Neural cell (in vitro differentiated cells): ENCODE results near the gene KRTAP9-2. TPM values are rescaled to one million over a fixed set of nuclear protein-coding genes. Genes with fewer than 3 reads are reported as not detected.

Experiments used
- H2AFZ ChIP-seq: fragments of 200-600, 300-800 bp; sonication (generic), shearing (Covaris generic); 2 replicates; pipeline ENCODE4 v1.6.0; 2014; ENCODE audit warnings: low read depth, mild to moderate bottlenecking, antibody characterized with exemption, low read length, moderate library complexity
- H3F3A ChIP-seq: fragments of 200-600 bp; shearing (Covaris generic); 2 replicates; pipeline ENCODE4 v1.6.1; 2016; ENCODE audit warnings: mild to moderate bottlenecking, moderate library complexity, mixed read lengths, antibody characterized with exemption, low read length; ENCODE audit not compliant: insufficient read depth, poor library complexity, severe bottlenecking
- H3K27ac ChIP-seq: fragments of 200-600, 300-800 bp; sonication (generic), shearing (Covaris generic); 2 replicates; pipeline ENCODE4 v1.5.1; 2014; ENCODE audit warnings: mild to moderate bottlenecking, low read length, moderate library complexity
- H3K27me3 ChIP-seq: fragments of 300-800, 200-600 bp; sonication (generic), shearing (Covaris generic); 2 replicates; pipeline ENCODE4 v1.6.0; 2014; ENCODE audit warnings: mild to moderate bottlenecking, low read depth, low read length, moderate library complexity; ENCODE audit not compliant: insufficient read depth
- H3K36me3 ChIP-seq: fragments of 300-800, 200-600 bp; sonication (generic), shearing (Covaris generic); 2 replicates; pipeline ENCODE4 v1.5.1; 2014; ENCODE audit warnings: mild to moderate bottlenecking, antibody characterized with exemption, low read length, moderate library complexity; ENCODE audit not compliant: insufficient read depth
- H3K4me2 ChIP-seq: fragments of 300-800, 200-600 bp; sonication (generic), shearing (Covaris generic); 2 replicates; pipeline ENCODE4 v1.6.0; 2014; ENCODE audit warnings: mild to moderate bottlenecking, low read length
- H3K4me3 ChIP-seq: fragments of 300-800, 200-600 bp; sonication (generic), shearing (Covaris generic); 2 replicates; pipeline ENCODE4 v1.5.1; 2014; ENCODE audit warnings: mild to moderate bottlenecking, low read length, moderate library complexity
- H3K79me2 ChIP-seq: fragments of 200-600 bp; shearing (Covaris generic); replicated peaks from 2 replicates; pipeline ENCODE4 v1.6.0; 2014; ENCODE audit warnings: mild to moderate bottlenecking, low read length, moderate library complexity; ENCODE audit not compliant: insufficient read depth
- H3K9ac ChIP-seq: fragments of 300-800, 200-600 bp; sonication (generic), shearing (Covaris generic); 2 replicates; pipeline ENCODE4 v1.6.1; 2016; ENCODE audit warnings: mild to moderate bottlenecking, low read length, mixed read lengths
- H3K9me2 ChIP-seq: fragments of 200-600 bp; shearing (Covaris generic); 2 replicates; pipeline ENCODE4 v1.6.1; 2016; ENCODE audit warnings: mild to moderate bottlenecking, low read length, mixed read lengths; ENCODE audit not compliant: insufficient read depth
- H3K9me3 ChIP-seq: fragments of 200-600, 300-800 bp; sonication (generic), shearing (Covaris generic); 2 replicates; pipeline ENCODE4 v1.6.1; 2016; ENCODE audit warnings: mild to moderate bottlenecking, mixed run types, low read length, moderate library complexity, mixed read lengths
- H4K20me1 ChIP-seq: fragments of 200-600 bp; shearing (Covaris generic); 2 replicates; pipeline ENCODE4 v1.6.1; 2016; ENCODE audit warnings: mild to moderate bottlenecking, mixed run types; ENCODE audit not compliant: insufficient read depth
- EP300 ChIP-seq: fragments of 450-650 bp; conservative IDR thresholded peaks from 2 replicates; pipeline ENCODE4 v1.6.1; 2014; ENCODE audit warnings: antibody characterized with exemption, mild to moderate bottlenecking, moderate library complexity; ENCODE audit not compliant: poor library complexity, severe bottlenecking
- EZH2 ChIP-seq: fragments of 200-600, 300-800 bp; shearing (Covaris generic), sonication (generic); IDR thresholded peaks from 2 replicates; pipeline ENCODE4 v1.6.1; 2014; ENCODE audit warnings: antibody characterized with exemption, low read length, borderline replicate concordance, mild to moderate bottlenecking; ENCODE audit not compliant: insufficient read depth, poor library complexity, severe bottlenecking
- MXI1 ChIP-seq: fragments of 450-650 bp; conservative IDR thresholded peaks from 2 replicates; pipeline ENCODE4 v1.6.1; 2014; ENCODE audit warnings: antibody characterized with exemption, mild to moderate bottlenecking; ENCODE audit not compliant: poor library complexity, severe bottlenecking
- POLR2AphosphoS5 ChIP-seq: IDR thresholded peaks from 2 replicates; pipeline ENCODE4 v1.6.1; 2012
- RAD21 ChIP-seq: fragments of 450-650 bp; conservative IDR thresholded peaks from 2 replicates; pipeline ENCODE4 v1.6.1; 2014; ENCODE audit warnings: antibody characterized with exemption, mild to moderate bottlenecking, moderate library complexity
- SMC3 ChIP-seq: fragments of 450-650 bp; conservative IDR thresholded peaks from 2 replicates; pipeline ENCODE4 v1.6.1; 2014; ENCODE audit warnings: antibody characterized with exemption, mild to moderate bottlenecking, moderate library complexity; ENCODE audit not compliant: poor library complexity
- TAF1 ChIP-seq: IDR thresholded peaks from 2 replicates; pipeline ENCODE4 v1.6.1; 2012; ENCODE audit warnings: low read depth
- polyA plus RNA-seq: library from polyadenylated mRNA; depleted of rRNA; stranded (reverse); fragments of >200 nt; gene quantifications from 2 replicates; pipeline ENCODE4 v1.2.3, GENCODE V29; 2014
- TF ChIP-seq, protein P1 (sequence below): fragments of 450-650 bp; IDR thresholded peaks from 2 replicates; pipeline ENCODE4 v1.5.1; 2014; ENCODE audit warnings: antibody characterized with exemption, mild to moderate bottlenecking, moderate library complexity; ENCODE audit not compliant: poor library complexity, severe bottlenecking
- TF ChIP-seq, protein P2 (sequence below): IDR thresholded peaks from 2 replicates; pipeline ENCODE4 v1.6.1; 2012; ENCODE audit warnings: borderline replicate concordance

KRTAP9-2 gene
- polyA plus RNA-seq, 1 donor from 2014 or later: not detected

DNA sequence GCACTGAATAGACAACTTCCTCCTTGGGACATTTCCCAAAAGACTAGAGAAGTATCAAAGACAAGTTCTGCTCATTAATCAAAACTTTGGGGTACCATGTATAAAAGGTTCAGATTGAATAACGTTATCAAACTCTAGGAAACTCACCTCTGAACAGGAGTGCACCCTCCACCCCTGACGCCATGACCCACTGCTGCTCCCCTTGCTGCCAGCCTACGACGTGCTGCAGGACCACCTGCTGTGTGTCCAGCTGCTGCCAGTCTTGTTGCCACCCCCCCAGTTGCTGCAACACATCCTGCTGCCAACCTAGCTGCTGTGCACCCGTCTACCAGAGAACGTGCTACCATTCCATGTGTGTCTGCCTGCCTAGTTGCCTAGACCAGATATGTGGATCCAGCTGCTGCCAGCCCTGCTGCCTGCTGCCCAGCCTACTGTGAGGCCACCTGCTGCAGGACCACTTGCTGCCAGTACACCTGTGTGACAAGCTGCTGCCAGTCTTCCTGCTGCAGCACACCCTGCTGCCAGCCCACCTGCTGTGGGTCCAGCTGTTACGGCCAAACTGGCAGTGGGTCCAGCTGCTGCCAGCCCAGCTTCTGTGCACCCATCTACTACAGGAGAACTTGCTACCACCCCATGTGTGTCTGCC is 13.8 kb upstream of the KRTAP9-2 start:
- H3K27ac ChIP-seq: no peak overlapping the region
- no peak overlapping the region for H2AFZ ChIP-seq
- H3K79me2 ChIP-seq: no peaks in the 10 kb centered on the region
- H3K9ac ChIP-seq: no peak overlapping the region
- no peak overlapping the region for H3K4me2 ChIP-seq
- H3K36me3 ChIP-seq: no peaks in the 10 kb centered on the region
- H3F3A ChIP-seq: no peaks in the 10 kb centered on the region
- no peaks in the 10 kb centered on the region for H3K9me3 ChIP-seq
- no peaks in the 10 kb centered on the region for H3K27me3 ChIP-seq
- no peaks in the 10 kb centered on the region for H3K9me2 ChIP-seq
- H4K20me1 ChIP-seq: no peaks in the 10 kb centered on the region
- no peak for TF ChIP-seq SMC3
- no peak for TF ChIP-seq TAF1
- TF ChIP-seq POLR2AphosphoS5: no peak
- no peak for TF ChIP-seq EP300
- no peak for TF ChIP-seq MXI1
- TF ChIP-seq, protein P1, sequence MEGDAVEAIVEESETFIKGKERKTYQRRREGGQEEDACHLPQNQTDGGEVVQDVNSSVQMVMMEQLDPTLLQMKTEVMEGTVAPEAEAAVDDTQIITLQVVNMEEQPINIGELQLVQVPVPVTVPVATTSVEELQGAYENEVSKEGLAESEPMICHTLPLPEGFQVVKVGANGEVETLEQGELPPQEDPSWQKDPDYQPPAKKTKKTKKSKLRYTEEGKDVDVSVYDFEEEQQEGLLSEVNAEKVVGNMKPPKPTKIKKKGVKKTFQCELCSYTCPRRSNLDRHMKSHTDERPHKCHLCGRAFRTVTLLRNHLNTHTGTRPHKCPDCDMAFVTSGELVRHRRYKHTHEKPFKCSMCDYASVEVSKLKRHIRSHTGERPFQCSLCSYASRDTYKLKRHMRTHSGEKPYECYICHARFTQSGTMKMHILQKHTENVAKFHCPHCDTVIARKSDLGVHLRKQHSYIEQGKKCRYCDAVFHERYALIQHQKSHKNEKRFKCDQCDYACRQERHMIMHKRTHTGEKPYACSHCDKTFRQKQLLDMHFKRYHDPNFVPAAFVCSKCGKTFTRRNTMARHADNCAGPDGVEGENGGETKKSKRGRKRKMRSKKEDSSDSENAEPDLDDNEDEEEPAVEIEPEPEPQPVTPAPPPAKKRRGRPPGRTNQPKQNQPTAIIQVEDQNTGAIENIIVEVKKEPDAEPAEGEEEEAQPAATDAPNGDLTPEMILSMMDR: no peak
- TF ChIP-seq, protein P2, sequence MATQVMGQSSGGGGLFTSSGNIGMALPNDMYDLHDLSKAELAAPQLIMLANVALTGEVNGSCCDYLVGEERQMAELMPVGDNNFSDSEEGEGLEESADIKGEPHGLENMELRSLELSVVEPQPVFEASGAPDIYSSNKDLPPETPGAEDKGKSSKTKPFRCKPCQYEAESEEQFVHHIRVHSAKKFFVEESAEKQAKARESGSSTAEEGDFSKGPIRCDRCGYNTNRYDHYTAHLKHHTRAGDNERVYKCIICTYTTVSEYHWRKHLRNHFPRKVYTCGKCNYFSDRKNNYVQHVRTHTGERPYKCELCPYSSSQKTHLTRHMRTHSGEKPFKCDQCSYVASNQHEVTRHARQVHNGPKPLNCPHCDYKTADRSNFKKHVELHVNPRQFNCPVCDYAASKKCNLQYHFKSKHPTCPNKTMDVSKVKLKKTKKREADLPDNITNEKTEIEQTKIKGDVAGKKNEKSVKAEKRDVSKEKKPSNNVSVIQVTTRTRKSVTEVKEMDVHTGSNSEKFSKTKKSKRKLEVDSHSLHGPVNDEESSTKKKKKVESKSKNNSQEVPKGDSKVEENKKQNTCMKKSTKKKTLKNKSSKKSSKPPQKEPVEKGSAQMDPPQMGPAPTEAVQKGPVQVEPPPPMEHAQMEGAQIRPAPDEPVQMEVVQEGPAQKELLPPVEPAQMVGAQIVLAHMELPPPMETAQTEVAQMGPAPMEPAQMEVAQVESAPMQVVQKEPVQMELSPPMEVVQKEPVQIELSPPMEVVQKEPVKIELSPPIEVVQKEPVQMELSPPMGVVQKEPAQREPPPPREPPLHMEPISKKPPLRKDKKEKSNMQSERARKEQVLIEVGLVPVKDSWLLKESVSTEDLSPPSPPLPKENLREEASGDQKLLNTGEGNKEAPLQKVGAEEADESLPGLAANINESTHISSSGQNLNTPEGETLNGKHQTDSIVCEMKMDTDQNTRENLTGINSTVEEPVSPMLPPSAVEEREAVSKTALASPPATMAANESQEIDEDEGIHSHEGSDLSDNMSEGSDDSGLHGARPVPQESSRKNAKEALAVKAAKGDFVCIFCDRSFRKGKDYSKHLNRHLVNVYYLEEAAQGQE: no peak
- no peak for TF ChIP-seq RAD21
- no peak for TF ChIP-seq EZH2
- H3K4me3 ChIP-seq: no peak overlapping the region

GRCh38 chr17:41215681-41216080 is 10.8 kb upstream of the KRTAP9-2 start:
- Histone ChIP-seq H3K27ac (no peak overlapping the region), H3K9ac (no peak overlapping the region), H3K9me2 (no peaks in the 10 kb centered on the region), H3K9me3 (no peaks in the 10 kb centered on the region), H3F3A (no peaks in the 10 kb centered on the region), H2AFZ (no peak overlapping the region), H3K36me3 (no peaks in the 10 kb centered on the region), H3K27me3 (no peaks in the 10 kb centered on the region), H4K20me1 (no peaks in the 10 kb centered on the region), H3K4me2 (no peak overlapping the region), H3K4me3 (no peak overlapping the region), H3K79me2 (no peaks in the 10 kb centered on the region)
- TF ChIP-seq SMC3 (no peak), RAD21 (no peak), TAF1 (no peak), MXI1 (no peak)
